NCI-H2227 (cell line): ENCODE data around the gene CLIP4.
A peak's percentile ranks its signal among the peaks of the same experiment; 100 is the strongest.
"Not testable (repeated sequence)": the region's sequence is repeated elsewhere in the genome, so short reads cannot be mapped to it uniquely, and the experiment has no call there.

Experiments
- DNase-seq: peaks from one replicate; lab custom pipeline; 2025; ENCODE audit not compliant: unreplicated experiment; lab: John Stamatoyannopoulos, UW

Gene CLIP4, protein sequence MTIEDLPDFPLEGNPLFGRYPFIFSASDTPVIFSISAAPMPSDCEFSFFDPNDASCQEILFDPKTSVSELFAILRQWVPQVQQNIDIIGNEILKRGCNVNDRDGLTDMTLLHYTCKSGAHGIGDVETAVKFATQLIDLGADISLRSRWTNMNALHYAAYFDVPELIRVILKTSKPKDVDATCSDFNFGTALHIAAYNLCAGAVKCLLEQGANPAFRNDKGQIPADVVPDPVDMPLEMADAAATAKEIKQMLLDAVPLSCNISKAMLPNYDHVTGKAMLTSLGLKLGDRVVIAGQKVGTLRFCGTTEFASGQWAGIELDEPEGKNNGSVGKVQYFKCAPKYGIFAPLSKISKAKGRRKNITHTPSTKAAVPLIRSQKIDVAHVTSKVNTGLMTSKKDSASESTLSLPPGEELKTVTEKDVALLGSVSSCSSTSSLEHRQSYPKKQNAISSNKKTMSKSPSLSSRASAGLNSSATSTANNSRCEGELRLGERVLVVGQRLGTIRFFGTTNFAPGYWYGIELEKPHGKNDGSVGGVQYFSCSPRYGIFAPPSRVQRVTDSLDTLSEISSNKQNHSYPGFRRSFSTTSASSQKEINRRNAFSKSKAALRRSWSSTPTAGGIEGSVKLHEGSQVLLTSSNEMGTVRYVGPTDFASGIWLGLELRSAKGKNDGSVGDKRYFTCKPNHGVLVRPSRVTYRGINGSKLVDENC

DNA sequence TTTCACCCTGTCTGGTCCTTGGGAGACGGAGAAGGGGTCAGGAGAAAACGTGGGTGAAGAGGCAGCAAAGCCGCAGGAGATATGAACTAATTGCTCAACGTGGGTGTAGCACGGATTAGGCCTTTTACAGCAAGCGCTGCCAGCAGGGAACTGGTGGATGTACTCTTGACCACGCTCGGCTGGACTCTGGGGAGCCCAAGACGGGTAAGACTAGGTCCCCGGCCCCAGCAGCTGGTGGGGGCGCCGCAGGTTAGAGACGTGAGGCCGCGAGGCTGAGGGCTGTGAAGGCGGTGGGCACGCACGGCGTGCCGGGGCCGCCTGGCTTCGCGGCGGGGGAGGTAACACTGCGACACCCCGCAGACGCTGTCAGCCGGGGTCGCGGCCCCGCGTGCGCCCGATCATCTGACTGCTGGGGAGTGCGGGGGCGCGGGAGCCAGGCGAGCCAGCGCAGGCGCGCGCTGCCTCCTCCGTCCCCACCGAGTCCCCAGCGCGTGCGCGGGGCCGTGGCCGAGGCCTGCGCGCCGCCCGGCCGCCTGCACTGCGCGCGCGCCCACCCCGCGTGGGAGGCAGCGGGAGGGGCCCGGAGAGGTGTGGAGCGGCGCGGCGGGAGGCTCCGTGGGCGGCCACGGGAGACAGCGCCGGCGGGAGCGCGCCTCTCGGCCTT, at the start of gene CLIP4:
TSS of gene CLIP4 (plus strand) at position 470 of the 664 bp plus-strand sequence. CDS start 5,974 bp downstream, outside the sequence.
- peak; percentile 65 for DNase-seq

DNA sequence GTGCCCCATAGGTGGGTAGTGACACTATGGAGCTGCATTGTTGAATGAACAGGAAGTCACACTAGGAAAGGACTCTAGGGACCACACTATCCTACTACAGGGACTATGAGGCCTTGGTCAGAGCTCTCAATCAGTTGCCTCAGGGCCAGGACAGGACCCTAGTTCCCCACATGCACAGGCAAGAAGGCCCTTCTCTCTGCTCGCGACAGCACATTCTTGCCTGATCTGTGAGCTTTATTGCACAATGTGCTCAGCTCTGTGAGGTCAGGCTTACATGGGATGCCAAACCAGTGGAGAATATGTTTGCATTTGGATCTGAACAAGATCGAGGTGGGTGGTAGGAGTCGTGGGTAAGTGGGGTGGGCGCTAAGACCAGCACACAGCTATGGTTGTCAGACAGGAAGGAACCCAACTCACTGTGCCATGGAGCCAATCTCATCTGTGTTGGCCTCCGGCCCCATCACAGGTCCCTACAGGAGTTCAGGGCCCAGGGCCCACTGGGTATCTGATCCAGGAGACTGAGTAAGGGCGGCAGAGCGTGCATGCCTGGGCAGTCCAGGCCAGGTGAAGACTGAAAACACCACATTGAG, 48.8 kb upstream of the CLIP4 start:
- no peak for DNase-seq

DNA sequence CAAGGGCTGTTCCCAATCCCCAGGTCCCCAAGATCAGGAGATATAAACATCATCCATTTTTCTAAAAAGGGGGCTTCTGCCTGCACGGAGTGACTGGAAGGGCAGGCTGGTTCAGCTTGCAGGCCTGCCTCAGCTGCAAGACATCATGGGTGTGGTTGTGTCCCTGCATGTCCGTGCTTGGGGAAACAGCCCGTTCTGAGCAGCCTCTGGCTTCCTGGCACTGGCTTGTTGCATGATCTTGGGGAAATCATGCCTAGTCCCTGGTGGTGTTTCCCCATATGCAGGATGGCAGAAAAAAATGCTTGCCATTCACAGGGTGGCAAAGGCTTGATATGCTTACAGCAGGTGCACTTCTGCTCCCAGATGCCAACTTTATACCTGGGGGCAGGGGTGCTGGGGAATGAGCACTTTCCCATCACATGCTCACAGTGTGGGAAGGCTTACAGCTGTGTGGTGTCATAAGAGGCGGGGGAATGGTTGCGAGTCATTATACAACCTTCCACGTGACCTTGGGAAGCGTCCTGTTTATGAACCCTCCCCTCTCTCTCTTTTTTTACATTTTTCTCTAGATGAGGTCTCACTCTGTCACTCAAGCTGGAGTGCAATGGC, 48.1 kb upstream of the CLIP4 start:
- DNase-seq = no peak

DNA sequence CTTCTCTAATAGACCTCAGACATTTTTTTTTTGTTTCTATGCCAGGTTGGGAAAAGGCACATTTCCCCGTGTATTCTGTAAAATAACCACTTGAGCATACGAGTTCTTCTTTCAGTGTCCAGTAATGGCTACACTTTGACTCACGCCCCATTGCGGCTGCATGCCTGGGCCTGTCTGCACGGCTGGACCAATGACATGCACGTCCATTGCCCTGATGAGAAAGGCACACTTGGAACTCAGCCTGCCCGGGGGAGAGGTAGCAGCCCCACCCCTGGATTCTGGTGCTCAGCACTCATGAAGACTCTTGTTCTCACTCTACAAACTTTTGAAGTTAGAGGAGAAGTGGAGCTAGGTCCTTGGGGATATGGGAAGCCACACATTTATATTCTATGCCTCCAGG, 46.7 kb upstream of the CLIP4 start:
- DNase-seq = peak; percentile 54

DNA sequence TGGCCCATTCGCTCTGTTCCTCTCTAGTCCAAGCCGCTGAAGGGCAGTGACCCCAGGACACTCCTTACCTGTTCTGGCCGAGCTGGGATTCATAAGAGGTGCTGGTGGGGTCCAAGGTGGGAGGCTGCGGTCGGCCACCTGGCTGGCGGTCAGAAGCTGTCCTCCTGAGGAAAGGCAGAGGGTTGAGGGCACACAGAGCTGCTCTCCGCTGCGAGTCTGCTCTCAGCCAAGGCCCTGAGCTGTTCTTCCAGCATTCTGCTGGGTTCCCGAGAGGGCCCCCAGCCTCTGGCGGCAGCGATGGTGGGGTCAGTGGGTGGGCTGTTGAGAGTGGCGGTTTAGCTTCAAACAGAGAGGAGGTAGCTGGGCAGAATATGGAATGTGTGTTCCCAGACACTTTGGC, 44.7 kb upstream of the CLIP4 start:
- no peak for DNase-seq

DNA sequence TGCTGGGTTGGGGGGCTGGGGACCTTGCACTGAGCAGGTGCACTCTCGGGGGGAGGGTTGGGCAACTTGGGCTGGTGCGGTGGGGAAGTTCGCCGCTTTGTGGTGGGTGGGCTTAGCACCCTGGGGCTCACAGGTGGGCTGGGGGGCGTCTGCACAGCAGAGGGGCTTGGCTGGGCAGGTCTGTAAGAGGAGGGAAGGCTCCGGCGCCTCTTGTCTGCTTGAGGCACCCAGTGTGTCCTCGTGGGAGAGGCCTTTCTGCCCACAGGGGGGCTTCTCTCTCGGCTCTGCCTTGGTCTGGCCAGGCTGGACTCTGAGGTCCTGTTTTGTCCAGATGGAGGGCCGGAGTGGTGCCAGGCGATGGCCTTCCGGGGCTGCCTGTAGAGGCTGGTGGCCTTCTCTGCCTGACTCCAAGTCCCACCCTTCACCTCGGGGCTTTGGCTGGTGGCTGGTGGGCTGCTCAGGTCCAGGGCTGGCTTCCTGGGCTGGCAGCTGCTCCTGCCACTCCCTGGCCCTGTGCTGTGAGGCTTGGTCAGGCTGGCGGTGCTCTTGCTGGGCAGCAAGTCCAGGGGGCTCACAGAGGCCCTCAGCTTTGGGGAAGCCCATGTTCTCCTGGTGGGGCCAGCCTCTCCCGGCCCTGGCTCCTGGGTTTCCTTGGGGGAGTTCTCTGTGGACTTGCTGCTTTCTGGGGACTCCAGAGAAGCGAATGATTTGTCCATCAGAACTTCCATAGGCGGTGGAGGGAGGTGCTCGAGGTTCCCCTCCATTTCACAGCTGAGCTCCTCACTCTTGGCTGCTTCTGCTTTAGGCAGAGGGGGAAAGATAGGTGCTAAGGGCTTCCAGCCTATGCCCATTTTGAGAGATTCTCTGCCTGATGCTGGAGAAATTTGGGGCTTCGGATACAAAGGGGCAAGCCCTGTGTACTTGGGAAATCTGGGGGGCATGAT, 43.9 kb upstream of the CLIP4 start:
- DNase-seq = no peak

DNA sequence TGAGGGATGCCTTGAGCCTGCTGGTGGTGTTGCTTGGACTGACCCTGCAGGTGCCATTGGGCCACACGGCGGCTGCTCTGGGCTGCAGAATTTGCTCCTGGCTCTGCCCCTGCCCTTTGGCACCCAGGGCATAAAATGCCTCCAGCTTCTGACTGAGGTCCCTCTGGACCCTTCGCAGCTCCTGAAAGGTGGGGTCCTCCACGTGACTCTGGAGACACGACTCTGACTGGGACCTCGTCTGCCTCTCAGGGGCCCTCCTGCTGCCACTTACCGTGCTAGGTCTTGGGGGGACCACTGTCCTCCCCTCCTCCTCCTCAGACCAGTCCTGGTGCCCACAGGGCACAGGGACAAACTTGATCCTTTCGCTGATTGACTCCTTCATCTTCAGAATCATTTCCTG, 43.0 kb upstream of the CLIP4 start:
- no peak for DNase-seq

DNA sequence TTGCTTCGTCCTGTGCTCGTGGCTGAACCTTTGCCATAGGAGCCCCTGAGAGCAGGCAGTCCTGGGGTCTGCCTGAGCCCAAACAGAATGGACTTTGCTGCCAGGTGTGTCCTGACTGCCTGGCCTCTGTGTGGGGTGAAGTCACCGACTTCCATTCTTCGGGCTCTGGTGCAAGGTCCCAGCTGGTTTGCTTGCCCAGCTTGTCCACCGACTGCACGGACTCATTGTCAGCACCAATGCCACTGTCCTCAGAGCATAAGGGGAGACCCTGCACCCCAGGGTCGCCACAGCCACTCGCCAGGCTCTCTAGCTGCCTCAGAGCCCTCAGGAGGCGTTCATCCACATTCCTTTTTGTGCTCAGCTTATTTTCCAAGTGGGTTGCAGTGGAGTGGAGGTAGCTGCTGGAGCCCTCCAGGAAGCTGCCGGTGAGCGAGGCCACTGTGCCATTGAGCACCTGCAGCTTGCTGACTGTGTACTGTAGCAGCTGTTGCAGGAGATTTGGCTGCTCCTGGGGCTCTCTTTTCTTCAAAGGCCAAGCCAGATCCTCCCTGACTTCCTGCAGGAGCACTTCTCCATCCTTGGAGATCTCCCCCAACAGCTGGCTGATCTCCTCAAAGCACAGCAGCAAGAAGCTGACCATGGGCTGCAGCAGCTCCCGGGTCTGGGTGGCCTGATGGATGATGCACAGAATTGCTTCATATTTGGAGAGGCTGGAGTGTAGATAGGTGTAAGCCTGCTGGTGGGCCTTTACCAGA, 42.1 kb upstream of the CLIP4 start:
- DNase-seq = no peak

DNA sequence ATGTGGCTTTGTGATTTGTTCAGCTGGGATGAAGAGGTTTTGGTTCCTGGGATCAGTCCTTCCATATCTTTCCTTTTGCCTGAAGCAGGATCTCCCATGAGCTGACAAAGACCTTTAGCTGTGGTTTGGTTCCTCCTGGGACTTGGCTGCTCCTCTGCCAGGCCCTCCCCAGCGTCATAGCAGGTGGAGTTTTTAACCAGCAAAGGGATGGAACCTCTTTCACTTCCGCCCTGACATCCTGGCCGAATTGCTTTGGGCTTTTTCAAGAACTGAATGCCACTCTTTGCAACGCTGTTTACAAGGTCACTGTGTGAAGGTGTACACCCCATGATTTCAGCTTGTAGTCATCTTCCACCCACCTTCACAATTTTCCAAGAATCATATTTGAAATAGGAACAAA, 41.3 kb upstream of the CLIP4 start:
- no peak for DNase-seq

DNA sequence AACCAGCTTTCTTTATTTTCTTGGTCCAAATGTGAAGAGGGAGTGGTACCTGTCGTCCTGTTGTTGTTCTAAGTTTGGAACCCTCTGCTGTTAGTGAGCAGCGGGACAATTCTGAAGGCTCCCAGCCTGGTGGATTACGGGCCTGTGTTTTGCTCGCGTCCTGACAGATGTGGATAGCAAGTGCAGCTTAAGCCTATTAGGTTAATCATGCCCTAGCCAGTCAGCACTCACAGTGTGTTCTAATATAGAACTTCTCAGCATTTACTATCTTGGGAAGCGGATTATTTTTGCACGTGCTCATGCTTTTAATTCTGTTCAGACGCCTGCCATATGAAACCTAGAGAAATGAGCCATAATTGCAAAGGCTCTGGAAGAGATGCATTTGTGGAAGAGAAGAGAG, 40.8 kb upstream of the CLIP4 start, which contains the start of gene PCARE:
TSS of gene PCARE (minus strand) at position 113 of the 400 bp plus-strand sequence. CDS start 262 bp downstream, outside the sequence.
- DNase-seq = peak; percentile 81

DNA sequence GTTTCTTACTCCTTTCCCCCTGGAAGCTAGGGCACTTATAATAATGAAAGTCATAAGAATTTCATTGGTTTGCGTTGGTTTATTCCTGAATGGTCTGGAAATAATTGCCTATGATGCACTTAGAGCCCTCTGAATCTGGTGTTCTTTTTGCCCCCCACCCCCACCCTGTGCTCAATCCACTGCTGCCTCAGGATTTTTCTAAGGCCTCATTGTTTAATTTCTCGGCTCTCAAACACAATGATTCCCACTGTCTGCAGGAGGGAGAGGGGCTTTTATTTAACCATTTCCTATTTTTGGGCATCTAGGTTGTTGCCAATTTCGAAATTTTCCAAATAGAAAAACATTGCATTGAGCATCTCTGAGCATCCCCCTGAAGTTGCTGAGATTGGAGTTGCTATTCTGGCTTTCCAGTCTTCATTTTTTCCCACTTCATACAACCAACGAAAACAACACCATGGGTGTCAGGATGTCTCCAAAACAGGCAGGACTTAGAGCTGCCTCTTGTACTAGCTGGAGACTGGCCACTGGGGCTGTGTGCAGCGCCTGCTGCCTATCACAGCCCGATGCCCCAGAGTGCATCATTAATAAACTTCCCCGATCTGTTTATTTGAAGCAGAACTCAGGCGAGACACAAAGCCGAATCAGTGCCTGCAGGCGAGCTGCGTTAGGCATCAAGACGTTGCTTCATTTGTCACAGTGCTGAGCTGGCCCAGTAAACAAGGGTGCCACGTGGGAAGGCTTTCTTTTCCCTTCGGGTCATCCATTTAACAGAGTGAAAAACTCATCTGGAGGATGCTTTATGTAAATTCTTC, 39.1 kb upstream of the CLIP4 start:
- DNase-seq = peak; percentile 63

DNA sequence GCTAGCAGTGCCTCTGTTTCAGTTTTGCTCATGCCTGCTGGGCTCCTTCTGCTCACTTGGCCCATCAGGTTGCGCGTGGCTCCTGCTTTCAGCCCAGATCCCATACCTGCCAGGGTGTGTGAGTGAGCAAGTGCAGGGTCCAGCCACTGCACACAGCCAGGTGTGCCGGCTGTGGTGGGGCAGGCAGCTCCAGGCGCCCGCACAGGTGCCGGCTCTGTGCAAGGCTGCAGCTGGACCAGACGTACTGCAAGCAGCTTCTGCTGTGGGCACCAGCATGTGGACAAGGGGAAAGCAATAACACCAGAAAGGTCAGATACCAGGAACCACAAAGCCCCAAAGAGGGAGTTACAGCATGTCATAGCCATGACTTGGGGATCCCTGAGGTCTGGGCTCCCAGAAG, 35.3 kb upstream of the CLIP4 start:
- DNase-seq = no peak

DNA sequence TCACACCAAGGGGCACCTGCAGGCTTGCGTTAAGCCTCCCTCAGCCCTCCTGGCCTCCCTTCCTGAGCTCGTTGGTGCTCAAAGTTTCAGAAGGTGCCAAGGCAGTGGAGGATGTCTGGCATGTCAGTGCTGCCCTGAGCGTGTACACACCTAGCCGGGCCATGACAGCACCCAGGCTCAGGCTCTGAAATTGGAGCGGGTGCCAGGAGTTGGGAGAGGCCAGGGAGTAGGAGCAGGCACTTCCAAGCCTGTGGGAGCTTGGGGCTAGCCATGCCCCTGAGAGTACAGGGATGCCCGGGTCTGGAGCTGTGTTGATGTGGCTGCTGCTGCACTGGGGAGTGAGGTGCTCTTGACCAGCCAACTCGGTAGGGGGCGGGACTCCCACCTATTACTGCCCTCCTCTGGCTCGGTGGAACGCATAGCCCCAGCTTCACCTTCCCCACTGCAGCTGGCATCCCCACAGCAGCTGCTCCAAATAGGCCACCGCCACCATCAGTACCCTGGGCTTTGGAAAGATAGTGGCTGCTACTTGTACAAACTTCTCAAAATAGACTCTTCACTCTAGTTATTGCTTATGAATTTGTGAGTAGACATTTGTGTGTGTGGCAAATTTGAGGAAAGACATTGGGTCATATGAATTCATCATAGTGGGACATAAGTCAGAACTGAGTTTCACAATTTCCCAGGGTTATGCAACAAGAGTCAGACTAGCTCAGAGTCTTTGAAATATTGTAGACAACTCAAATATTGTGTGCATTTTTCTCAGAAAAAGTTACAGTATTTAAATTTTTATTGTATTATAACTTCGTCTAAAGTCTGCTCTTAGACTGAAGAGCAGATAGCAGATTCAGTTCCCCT, 34.1 kb upstream of the CLIP4 start:
- DNase-seq = no peak

DNA sequence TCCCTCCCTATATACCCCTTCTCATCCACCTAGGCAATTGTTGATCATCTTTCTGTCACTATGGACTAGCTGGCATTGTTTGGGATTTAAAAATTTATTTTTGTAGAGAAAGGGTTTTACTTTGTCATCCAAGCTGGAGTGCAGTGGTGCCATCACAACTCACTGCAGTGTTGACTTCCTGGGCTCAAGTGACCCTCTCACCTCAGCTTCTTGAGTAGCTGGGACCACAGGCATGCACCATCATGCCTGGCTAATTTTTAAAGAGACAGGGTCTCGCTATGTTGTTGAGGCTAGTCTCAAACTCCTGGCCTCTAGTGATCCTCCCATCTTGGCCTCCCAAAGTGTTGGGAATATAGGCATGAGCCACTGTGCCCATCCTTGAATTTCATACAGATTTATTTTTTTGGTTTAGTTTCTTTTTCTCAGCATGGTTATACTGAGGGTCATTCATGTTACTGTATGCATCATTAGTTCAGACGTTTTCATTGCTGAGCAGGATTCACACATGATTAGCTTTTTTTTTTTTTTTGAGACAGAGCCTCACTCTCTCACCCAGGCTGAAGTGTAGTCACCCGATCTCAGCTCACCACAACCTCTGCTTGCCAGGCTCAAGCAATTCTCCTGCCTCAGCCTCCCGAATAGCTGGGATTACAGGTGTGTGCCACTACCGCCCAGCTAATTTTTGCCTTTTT, 32.3 kb upstream of the CLIP4 start:
- no peak for DNase-seq

DNA sequence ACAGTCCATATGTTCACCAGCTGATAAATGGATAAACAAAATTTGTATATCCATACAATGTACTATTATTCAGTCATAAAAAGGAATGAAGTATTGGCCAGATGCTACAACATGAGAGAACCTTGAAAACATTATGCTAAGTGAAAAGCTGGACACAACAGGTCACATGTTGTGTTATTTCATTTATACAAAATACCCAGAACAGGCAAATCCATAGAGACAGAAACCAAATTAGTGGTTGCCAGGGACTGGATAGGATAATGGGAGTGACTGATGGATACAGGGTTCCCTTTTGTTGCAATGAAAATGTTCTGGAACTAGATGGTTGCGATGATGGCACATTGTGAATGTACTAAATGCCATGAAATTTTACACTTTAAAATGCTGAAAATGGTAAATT, 30.7 kb upstream of the CLIP4 start:
- DNase-seq = no peak

DNA sequence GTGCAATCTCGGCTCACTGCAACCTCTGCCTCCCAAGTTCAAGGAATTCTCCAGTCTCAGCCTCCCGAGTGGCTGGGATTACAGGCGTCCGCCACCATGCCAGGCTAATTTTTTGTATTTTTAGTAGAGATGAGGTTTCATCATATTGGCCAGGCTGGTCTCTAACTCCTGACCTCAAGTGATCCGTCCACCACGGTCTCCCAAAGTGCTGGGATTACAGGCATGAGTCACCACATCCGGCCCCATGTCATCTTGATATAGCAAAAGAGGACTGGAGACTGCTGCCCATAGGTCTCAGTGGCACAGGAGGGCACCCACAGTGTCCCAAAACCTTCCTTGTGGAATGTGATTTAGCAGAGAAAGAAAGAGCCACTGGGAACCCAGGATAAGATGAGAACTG, 24.9 kb upstream of the CLIP4 start:
- DNase-seq = not testable (repeated sequence)

DNA sequence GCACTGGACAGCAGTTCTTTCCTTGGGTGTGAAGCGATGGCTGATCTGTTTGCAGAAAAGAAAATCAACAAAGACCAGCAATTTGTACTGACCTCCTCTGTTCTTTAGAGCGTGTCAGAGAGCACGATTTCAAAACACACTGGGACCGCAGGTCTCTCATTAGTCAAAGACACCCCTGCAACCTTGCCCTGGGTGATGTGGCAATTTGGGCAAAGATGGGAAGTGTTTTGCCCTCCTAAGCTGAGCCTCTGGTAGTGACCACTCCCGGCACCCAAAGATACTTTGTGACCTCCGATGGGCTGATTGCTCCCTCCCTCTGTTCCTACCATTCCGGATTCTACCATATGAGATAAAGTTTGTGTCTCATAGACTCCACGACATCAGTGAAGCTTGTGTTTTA, 18.2 kb upstream of the CLIP4 start:
- DNase-seq = no peak
